ENCODE measurements around the gene SLC6A7.

GRCh38 chr5:150224483-150225027, 34.7 kb downstream of the SLC6A7 start:
- TF ChIP-seq CTCF (IDR thresholded peaks at IDR 0.05): no peak
- no peak for TF ChIP-seq POLR2A (IDR thresholded peaks at IDR 0.05)
- TF ChIP-seq POLR2AphosphoS5 (IDR thresholded peaks at IDR 0.05): no peak

Data from gastroesophageal sphincter (tissue), 3 donors.